H1 (cell line): ENCODE measurements around the gene GNAL.
A peak's percentile ranks its signal among the peaks of the same experiment; 100 is the strongest.

ENCODE experiments used
- CEBPB ChIP-seq: IDR thresholded peaks from 2 replicates; pipeline ENCODE4 v1.6.1; 2012; ENCODE audit warnings: low read depth, low read length
- CTCF ChIP-seq, 3 experiments: IDR thresholded peaks; 1 replicate in 2 of 3; 2 replicates in 1 of 3; pipeline versions ENCODE4 v1.5.1 to v1.6.1; 2011; ENCODE audit warnings: low read length in 3 of 3, mild to moderate bottlenecking in 3 of 3, inconsistent platforms in 2 of 3, low read depth in 1 of 3, moderate library complexity in 1 of 3; ENCODE audit not compliant: insufficient read depth in 1 of 3; ENCODE audit errors: control extremely low read depth in 1 of 3
- GABPA ChIP-seq: IDR thresholded peaks from 2 replicates; pipeline ENCODE4 v1.6.1; 2011; ENCODE audit warnings: mild to moderate bottlenecking, low read length, moderate library complexity, borderline replicate concordance; ENCODE audit not compliant: insufficient read depth
- HDAC6 ChIP-seq: IDR thresholded peaks from one replicate; pipeline ENCODE4 v1.7.1; 2012; ENCODE audit warnings: low read depth, mild to moderate bottlenecking, inconsistent platforms, low read length, moderate library complexity
- SP2 ChIP-seq: IDR thresholded peaks from 2 replicates; pipeline ENCODE4 v1.6.1; 2012; ENCODE audit warnings: mild to moderate bottlenecking, low read length, inconsistent platforms
- SP4 ChIP-seq: IDR thresholded peaks from 2 replicates; pipeline ENCODE4 v1.6.1; 2012; ENCODE audit warnings: low read length, inconsistent platforms
- TF ChIP-seq, protein P1 (sequence below): IDR thresholded peaks from 2 replicates; pipeline ENCODE4 v1.6.1; 2012; ENCODE audit warnings: inconsistent platforms

DNA sequence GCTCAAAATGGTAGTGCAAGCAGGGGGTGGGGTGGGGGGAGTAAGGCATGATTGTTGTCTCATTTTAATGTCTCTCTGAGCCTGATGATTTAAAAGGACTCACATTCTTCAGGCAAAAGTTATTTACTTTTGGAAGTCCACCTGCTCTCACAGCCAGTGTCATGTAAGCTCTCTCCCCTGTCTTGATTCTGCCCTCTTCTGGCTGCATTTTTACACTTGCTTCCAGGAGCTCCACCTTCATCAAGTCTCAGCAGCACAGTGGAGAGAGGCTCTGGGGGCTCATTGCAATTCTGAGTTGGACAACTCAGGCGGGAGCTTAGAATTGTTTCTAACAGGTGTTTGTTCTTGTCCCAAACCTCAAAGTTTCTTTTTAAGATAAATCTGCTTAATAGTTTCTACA lies 39.2 kb downstream of the GNAL start:
- TF ChIP-seq CEBPB, result no peak
- no peak for TF ChIP-seq SP2
- TF ChIP-seq HDAC6, result no peak
- TF ChIP-seq SP4, result no peak
- peak; percentile 17 to 76 (median 65) for TF ChIP-seq CTCF (IDR thresholded peaks at IDR 0.05; ENCODE audit: control extremely low read depth in 1 of 3, insufficient read depth in 1 of 3, low read depth in 1 of 3, low read length in 3 of 3)
- no peak for TF ChIP-seq GABPA
- TF ChIP-seq, protein P1, sequence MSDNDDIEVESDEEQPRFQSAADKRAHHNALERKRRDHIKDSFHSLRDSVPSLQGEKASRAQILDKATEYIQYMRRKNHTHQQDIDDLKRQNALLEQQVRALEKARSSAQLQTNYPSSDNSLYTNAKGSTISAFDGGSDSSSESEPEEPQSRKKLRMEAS, result no peak
